MM.1S (cell line): Measurements from ENCODE around the gene GFI1B.

Experiments
- DNase-seq: peaks from one replicate; pipeline ENCODE4 v3.0.0-alpha.2; 2015
- H2AFZ ChIP-seq: fragments of 300-600 bp; sonication (generic); 2 replicates; pipeline ENCODE4 v1.6.0; 2016; ENCODE audit warnings: antibody characterized with exemption, low read length
- H3F3A ChIP-seq: fragments of 300-600 bp; sonication (generic); 2 replicates; pipeline ENCODE4 v1.6.1; 2016; ENCODE audit warnings: mild to moderate bottlenecking, antibody characterized with exemption, low read length, moderate library complexity, mixed read lengths; ENCODE audit not compliant: insufficient read depth
- H3K27ac ChIP-seq: fragments of 300-600 bp; sonication (generic); 2 replicates; pipeline ENCODE4 v1.5.1; 2016; ENCODE audit warnings: mild to moderate bottlenecking, low read length
- H3K27me3 ChIP-seq: fragments of 300-600 bp; sonication (generic); replicated peaks from 2 replicates; pipeline ENCODE4 v1.6.0; 2016; ENCODE audit warnings: low read length; ENCODE audit not compliant: insufficient read depth
- H3K36me3 ChIP-seq: fragments of 300-600 bp; sonication (generic); replicated peaks from 2 replicates; pipeline ENCODE4 v1.6.1; 2016; ENCODE audit warnings: mild to moderate bottlenecking, low read length, mixed read lengths; ENCODE audit not compliant: insufficient read depth
- H3K4me1 ChIP-seq: fragments of 300-600 bp; sonication (generic); 2 replicates; pipeline ENCODE4 v1.6.1; 2016; ENCODE audit warnings: low read length, mixed read lengths
- H3K4me2 ChIP-seq: fragments of 300-600 bp; sonication (generic); 2 replicates; pipeline ENCODE4 v1.6.0; 2016; ENCODE audit warnings: low read depth, low read length
- H3K4me3 ChIP-seq: fragments of 300-600 bp; sonication (generic); 2 replicates; pipeline ENCODE4 v1.5.1; 2016; ENCODE audit warnings: low read length, mixed read lengths
- H3K79me2 ChIP-seq: fragments of 300-600 bp; sonication (generic); 2 replicates; pipeline ENCODE4 v1.6.1; 2016; ENCODE audit warnings: mixed run types, low read length, mixed read lengths
- H3K9ac ChIP-seq: fragments of 300-600 bp; sonication (generic); 2 replicates; pipeline ENCODE4 v1.6.1; 2016; ENCODE audit warnings: low read length, mixed read lengths
- H3K9me2 ChIP-seq: fragments of 300-600 bp; sonication (generic); replicated peaks from 2 replicates; pipeline ENCODE4 v1.6.1; 2016; ENCODE audit warnings: mild to moderate bottlenecking, low read length, mixed read lengths; ENCODE audit not compliant: insufficient read depth
- H3K9me3 ChIP-seq: fragments of 300-600 bp; sonication (generic); replicated peaks from 2 replicates; pipeline ENCODE4 v1.6.1; 2016; ENCODE audit warnings: mild to moderate bottlenecking, low read length, mixed read lengths; ENCODE audit not compliant: insufficient read depth
- H4K20me1 ChIP-seq: fragments of 300-600 bp; sonication (generic); 2 replicates; pipeline ENCODE4 v1.6.1; 2016; ENCODE audit warnings: mild to moderate bottlenecking, low read length, moderate library complexity, mixed read lengths; ENCODE audit not compliant: insufficient read depth
- EZH2 ChIP-seq: fragments of 300-600 bp; sonication (generic); optimal IDR thresholded peaks from 2 replicates; pipeline ENCODE3; 2017; ENCODE audit warnings: low read depth, mild to moderate bottlenecking, antibody characterized with exemption, low read length, mixed read lengths
- EZH2phosphoT487 ChIP-seq: fragments of 300-600 bp; sonication (generic); IDR thresholded peaks from 2 replicates; pipeline ENCODE4 v1.6.1; 2018; ENCODE audit warnings: antibody characterized with exemption, low read length
- TF ChIP-seq, protein P1 (sequence below): fragments of 300-600 bp; sonication (generic); IDR thresholded peaks from 2 replicates; pipeline ENCODE4 v1.5.1; 2016; ENCODE audit warnings: antibody characterized with exemption, low read length, mixed read lengths

The GFI1B gene

DNA sequence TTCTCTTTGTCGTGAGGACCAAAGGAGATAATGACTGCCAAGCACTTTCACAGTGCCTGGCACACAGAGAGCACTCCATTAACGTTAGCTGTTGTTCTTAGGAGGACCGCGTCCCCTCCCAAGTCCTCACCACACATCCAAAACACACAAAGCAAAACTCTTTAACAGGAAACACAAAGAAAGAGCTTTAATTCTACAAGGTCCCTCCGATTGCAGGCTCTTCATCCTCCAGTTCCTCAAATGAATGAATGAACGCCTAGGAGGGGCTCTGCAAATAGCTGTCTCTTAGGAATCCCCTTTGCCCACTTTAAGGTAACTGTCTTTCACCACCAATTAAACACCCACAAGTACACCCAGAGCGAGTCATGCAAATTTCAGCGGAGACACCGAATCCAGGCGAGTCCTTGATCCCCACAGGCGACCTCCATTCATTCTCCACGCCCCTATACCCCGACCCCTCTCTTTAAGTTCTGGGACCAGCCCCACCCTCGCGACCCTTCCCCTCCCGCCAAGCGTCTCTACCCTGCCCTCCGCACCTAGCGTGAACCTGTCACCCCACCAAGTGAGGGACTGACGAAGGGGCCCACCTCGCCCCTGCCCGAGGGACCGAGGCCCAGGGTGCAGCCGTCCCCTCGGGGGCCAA lies 34.7 kb upstream of the GFI1B start:
- peak overlapping the region; percentile 88; the same call in 1 of the 2 replicates for H3K27ac ChIP-seq
- peak overlapping the region; percentile 74 for H2AFZ ChIP-seq
- no peaks in the 10 kb centered on the region for H3K36me3 ChIP-seq
- peaks cover 57% of the 10 kb centered on the region for H3K79me2 ChIP-seq
- H3F3A ChIP-seq = peaks cover 16% of the 10 kb centered on the region; the same call in 1 of the 2 replicates
- H3K9me3 ChIP-seq = no peaks in the 10 kb centered on the region
- H3K27me3 ChIP-seq = peaks cover 2% of the 10 kb centered on the region; the same call in 1 of the 2 replicates
- no peaks in the 10 kb centered on the region for H3K9me2 ChIP-seq
- peak overlapping the region; percentile 94 for H3K9ac ChIP-seq
- H3K4me2 ChIP-seq = peak overlapping the region; percentile 91
- TF ChIP-seq EZH2phosphoT487 (no peak), EZH2 (no peak)
- TF ChIP-seq, protein P1, sequence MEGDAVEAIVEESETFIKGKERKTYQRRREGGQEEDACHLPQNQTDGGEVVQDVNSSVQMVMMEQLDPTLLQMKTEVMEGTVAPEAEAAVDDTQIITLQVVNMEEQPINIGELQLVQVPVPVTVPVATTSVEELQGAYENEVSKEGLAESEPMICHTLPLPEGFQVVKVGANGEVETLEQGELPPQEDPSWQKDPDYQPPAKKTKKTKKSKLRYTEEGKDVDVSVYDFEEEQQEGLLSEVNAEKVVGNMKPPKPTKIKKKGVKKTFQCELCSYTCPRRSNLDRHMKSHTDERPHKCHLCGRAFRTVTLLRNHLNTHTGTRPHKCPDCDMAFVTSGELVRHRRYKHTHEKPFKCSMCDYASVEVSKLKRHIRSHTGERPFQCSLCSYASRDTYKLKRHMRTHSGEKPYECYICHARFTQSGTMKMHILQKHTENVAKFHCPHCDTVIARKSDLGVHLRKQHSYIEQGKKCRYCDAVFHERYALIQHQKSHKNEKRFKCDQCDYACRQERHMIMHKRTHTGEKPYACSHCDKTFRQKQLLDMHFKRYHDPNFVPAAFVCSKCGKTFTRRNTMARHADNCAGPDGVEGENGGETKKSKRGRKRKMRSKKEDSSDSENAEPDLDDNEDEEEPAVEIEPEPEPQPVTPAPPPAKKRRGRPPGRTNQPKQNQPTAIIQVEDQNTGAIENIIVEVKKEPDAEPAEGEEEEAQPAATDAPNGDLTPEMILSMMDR = no peak
- peak overlapping the region; percentile 96 for H3K4me3 ChIP-seq
- H3K4me1 ChIP-seq = peaks cover 25% of the 10 kb centered on the region
- no peaks in the 10 kb centered on the region; the same call in 1 of the 2 replicates for H4K20me1 ChIP-seq
- no peak for DNase-seq

DNA sequence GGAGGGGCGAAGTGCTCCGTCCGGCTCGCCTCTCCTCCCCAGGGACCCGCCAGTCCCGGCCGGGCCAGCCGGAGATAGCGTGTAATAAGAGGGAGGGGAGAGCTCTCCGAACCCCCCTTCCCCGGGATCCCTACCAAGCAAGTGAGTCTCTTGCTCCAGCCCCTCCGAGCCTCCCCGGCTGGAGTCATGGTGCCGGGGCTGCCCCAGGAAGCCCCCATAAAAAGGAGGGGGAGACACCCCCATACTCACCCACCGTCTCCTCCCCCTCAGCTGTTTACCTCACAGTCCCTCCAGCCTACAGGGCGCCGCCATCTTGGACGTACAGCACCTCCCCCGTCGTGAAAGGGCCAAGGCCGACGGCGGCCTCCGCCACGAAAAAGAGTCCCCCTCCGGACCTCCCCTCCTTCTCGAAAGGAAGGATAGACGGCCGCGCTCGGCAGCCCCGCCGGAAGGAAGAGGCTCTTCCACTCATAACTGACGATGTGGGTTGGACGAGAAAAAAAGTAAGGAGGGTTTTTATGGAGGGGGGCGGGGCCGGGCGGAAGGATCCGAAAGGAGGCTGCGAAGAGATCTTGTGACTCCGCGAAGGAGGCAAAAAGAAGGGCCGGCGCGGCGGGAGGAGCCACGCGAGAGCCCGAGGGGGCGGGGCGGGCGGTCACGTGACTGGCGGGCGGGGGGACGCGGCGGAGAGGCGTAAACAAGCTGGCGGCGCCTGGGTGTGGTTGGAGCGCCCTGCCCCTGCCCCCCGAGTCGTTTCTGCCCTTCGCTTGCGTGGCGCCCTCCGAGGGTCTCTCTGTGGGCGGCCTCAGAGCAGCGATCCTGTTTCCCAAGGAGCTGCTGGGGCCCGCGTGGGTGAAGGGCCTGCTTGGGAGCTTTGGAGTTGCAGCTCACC lies 34.0 kb upstream of the GFI1B start, which contains the start of gene TSC1:
Gene TSC1, minus strand, starts transcription at position 323 of the 892 bp plus-strand sequence. CDS start 15,744 bp downstream, outside the sequence.
- TF ChIP-seq EZH2phosphoT487 = no peak
- DNase-seq = peak; percentile 92
- Histone ChIP-seq H3K4me2 (peak within 1 kb of the TSS; percentile 91), H3K4me3 (peak within 1 kb of the TSS; percentile 96), H3K9me2 (no peaks in the 10 kb centered on the region), H4K20me1 (no peaks in the 10 kb centered on the region; the same call in 1 of the 2 replicates), H2AFZ (peak within 1 kb of the TSS; percentile 94), H3F3A (peaks cover 16% of the 10 kb centered on the region; the same call in 1 of the 2 replicates), H3K79me2 (peaks cover 49% of the 10 kb centered on the region), H3K27me3 (peaks cover 2% of the 10 kb centered on the region), H3K27ac (peak within 1 kb of the TSS; percentile 88), H3K4me1 (peaks cover 25% of the 10 kb centered on the region), H3K9me3 (no peaks in the 10 kb centered on the region), H3K9ac (peak within 1 kb of the TSS; percentile 94), H3K36me3 (no peaks in the 10 kb centered on the region)

DNA sequence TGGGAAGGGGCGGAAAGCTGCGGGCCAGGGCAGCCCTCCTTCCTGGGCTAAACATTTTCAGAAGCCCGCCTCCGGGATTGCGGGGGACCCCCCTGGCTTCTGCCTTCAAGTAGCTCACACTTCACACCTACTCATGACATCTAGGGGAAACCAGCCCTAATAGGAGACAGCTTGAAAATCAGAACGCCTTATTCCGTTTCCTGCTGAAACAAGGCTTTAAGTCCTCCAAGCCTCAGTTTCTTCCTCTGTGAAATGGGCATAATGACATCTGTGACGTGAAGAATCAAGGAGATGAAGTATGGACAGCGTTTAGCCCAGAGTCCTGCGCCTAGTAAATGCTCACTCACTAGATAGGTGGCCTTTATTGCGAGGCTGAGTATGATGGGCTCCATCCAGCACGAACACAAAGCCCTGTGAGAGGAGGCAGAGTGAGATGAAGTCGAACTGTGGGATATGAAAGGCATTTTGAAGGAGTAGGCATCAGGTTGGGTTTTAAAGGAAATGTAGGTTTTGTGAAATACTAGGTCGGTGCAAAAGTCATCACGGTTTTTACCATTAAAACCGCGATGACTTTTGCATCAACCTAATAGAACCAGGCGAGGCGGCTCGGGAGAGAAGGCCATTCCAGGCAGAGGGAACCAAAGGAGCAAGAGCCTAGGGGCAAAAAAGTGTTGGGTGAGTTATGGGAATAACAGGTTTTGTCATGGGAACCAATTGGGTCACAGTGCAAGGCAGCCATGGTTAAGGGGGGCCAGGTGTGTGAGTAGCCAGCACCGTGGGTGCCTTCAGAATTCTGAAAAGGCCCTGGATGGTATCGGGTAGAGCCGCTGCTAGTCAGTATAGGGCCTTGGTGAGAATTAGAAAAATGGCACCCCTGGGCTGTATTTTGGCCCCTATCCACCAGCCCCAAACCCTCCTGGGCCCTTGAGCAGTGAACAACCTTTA lies 33.0 kb upstream of the GFI1B start:
- Histone ChIP-seq H3K9me2 (no peaks in the 10 kb centered on the region), H4K20me1 (no peaks in the 10 kb centered on the region; the same call in 1 of the 2 replicates), H3K9ac (peak overlapping the region; percentile 94; the same call in 1 of the 2 replicates), H3K4me3 (peak overlapping the region; percentile 96), H3F3A (peaks cover 16% of the 10 kb centered on the region; the same call in 1 of the 2 replicates), H3K36me3 (no peaks in the 10 kb centered on the region), H3K27ac (no peak overlapping the region; the same call in 1 of the 2 replicates), H3K4me1 (peaks cover 25% of the 10 kb centered on the region), H3K9me3 (no peaks in the 10 kb centered on the region), H2AFZ (peak overlapping the region; percentile 94), H3K79me2 (peaks cover 40% of the 10 kb centered on the region), H3K4me2 (peak overlapping the region; percentile 76), H3K27me3 (peaks cover 2% of the 10 kb centered on the region)
- no peak for TF ChIP-seq EZH2phosphoT487
- no peak for TF ChIP-seq EZH2
- TF ChIP-seq, protein P1 = no peak
- no peak for DNase-seq
